GM21515 (cell line): ENCODE measurements around the gene ZYX.
"Not testable (repeated sequence)": the region's sequence is repeated elsewhere in the genome, so short reads cannot be mapped to it uniquely, and the experiment has no call there.

ENCODE experiments used
- ATAC-seq: cut with Tn5 transposase; IDR thresholded peaks from one replicate; pipeline ENCODE4 v1.9.1; 2021; ENCODE audit not compliant: unreplicated experiment

ZYX gene

DNA sequence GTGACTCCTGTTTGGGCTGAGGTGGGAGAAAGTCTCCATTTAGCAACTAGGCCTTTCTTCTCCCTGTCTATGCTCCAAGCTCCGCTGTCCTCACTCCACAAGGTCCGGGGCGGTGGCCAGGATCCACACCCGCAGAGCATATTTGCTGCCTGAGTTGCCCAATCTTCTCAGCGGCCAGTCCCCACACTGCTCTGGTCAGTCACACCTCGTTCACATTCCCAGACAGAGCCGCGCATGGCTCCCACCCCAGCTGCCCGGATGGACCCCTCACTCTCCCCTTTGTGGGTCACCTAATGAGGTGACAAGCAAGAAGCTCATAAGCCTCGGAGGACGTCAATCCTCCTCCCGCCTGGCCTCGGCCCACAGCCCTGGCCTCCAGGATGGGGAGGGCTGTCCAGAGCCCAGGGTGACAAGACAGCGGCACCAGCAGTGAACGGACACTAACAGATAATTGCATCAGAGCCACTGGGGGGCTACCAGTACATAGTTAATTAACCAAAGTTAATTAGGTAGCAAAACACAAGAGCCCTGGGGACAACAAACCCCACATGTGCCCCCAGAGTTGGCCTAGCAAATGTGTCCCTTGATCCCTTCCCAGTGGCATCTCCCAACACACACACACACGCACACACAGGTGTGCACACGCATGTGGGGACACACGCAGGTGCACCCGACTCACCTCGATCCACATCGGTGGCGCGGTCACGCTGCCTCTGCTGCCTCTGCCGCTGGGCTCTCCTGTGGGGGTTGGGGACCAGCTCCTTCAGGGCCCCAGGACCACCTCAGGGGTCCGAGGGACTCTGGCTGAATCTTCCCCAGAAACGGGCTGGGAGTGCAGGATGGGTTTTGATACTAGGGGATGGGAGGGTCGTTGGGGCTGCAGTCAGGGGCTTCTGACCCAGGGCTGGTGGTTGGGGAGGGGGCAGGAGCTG, 15.7 kb downstream of the ZYX start:
- no peak for ATAC-seq

DNA sequence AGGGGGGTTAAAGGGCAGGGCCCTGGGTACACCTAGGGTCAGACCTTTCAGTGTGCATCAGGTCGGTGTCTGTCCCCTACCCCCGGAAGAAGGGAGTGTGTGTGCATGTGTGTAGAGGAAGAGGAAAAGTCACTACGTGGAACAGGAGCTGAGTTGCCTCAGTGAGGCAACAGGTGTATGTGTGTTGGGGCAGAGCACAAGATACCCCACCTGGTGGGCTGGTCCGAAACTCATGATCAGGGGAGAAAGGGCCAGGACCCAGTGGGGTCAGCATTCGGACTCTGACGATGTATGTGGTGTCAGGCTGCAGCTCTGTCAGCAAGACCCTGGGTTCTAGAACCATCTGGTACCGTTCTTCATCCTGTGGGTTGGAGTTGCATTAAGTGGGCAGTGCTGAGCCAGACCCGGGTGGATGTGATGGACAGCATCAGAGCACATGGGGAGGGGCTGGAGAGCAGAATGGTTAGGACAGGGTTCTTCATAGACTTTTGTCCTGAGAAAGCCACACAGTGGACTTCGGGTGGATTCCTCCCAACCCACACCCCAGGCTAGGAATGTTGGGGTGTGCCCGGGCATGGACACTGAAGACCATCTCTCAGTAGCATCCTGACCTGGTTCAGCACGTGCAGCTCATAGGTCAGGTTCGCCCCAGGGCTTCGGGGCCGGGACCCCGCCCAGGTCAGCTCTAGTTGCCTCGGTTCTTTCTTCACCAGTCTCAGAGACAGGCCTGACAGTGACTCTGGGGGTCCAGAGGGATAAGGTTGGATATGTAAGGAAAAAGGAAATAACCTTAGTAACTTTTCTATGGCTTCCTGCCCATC, 16.8 kb downstream of the ZYX start:
- no peak for ATAC-seq

DNA sequence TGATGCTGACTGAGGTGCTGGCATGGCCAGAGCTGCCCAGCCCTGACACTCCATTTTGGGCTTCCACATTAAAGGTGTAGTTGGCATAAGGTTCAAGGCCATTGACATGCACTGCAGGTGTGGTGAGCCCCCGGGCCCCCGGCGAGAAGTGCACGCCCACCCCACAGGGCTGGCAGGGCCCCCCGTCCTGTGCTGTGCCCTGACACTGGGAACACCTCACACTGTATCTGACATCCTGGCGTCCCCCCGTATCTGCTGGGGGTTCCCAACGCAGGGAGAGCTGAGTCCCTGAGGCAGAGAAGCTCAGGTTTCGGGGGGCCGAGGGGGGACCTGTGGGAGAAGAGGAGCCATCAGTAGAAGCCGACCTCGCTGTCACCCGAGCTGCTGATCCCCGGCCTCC, 17.5 kb downstream of the ZYX start:
- ATAC-seq, result no peak

DNA sequence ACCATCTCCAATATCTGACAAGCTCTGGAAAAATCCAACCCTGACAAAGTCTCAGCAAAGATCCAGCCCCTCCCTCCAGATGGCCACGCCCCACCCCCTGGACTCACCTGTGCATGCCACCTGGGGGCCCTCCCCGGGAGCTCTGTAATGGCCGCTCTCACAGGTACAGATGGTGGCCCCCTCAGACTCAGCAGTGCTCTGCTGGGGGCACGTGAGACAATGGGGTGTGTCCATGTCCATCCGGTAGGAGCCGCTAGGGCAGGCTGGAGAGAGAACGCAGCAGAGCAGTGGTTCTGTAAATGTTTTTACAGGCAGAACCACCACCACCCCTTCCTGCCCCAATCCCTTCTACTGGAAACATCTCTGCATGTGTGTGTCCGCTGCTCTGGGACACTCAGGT, 18.0 kb downstream of the ZYX start:
- ATAC-seq, result no peak

DNA sequence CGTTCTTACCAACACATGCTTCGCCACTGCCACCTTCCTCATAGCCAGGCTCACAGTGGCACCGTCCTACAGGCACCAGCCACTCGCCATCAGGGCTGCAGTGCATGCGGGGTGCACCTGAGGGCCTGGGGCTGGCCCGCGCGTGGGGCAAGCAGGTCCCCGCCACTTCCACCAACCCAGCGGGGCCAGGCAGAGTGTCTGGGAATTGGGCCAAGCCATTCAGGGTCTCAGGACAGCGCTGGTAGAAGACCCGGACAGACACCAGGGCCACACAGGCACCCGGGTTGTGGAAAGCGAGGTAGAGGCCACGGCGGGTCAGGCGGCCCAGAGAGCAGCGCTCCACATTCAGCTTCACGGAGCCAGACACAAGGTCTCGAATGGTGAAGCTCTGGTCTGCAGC, 18.5 kb downstream of the ZYX start:
- ATAC-seq, result no peak

DNA sequence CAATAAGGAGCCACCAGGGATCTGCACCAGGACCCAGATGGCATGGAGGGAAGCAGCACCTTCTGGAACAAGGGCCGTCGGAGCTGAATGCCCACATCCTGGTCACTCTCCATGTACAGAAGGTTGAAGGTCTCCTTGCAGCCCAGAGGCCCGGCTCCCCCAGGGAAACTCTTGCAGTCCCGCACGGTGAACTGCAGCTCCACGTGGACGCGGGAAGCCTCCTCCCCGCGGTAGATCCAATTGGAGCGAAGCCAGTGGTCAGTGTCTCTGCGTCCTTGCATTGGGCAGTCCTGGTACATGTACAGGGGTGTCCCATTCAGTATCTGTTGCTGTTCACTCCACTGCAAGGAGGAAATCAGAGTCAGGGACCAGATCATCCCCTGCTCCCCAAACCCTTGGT, 20.1 kb downstream of the ZYX start:
- no peak for ATAC-seq

DNA sequence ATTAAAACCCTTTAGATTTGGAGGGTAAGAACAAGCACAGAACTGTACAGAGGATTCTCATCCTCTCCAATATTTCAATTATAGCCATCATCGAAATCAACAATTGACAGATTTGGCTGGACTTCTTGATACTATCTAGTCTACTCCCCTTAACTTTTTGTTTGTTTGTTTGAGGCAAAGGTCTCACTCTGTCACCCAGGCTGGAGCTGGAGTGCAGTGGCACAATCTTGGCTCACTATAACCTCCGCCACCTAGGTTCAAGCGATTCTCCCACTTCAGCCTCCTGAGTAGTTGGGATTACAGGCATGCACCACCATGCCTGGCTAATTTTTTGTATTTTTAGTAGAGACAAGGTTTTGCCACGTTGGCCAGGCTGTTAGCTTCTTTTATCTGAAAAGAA, 21.1 kb downstream of the ZYX start:
- not testable (repeated sequence) for ATAC-seq

DNA sequence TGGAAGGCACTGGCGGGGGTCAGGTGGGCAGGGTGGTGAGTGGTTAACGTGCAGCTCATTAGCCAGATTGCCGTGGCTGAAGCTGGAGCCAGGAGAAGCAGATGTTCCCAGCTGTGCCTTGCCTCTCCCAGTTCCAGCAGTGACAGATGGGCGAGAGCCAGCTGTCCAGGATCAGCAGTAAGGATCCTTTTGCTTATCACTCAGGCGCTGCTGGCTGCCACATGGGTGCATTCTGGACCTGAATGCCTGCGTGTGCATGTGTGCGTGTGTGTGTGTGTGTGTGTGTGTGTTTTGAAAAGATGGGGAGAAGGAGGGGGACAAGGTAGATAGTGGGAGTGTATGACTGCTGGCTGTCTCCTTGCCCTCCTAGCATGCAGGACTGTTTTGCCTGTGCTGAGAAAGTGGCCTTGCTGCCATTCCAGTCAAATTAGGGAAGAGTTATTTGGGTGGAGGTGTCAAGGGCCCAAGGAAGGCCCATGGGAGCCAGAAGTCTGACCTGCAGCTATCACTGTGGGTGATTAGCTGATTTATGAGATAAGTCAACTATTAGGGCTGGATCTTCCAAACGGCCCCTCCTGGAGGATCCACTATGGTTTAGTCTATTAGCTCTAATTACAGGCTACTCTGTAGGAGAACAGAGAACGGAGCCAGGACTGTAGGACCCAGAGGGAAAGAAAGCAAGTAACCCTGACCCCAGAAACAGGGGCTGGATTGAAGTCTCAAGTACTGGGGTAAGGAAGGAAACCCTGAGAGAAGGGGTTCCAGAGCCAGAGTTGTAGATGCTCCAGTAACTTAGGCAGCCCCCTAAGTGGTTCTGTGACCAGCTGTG, 24.2 kb downstream of the ZYX start:
- no peak for ATAC-seq

DNA sequence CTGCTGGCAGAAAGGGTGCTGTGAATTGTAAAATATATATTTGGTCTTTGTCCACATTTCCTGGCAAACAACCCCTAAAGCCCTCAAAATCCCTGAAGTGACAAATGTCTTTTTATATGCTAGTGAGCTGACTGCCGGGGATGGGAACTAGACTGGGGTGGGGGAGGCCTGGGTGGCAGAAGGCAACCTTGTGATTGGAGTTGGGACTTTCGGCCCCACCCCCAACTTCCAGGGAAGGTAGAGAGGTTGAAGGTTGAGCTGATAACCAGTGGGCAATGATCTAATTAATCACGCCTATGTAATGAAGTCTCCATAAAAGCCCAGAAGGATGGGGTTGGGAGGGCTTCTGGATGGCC, 24.8 kb downstream of the ZYX start:
- ATAC-seq, result no peak

DNA sequence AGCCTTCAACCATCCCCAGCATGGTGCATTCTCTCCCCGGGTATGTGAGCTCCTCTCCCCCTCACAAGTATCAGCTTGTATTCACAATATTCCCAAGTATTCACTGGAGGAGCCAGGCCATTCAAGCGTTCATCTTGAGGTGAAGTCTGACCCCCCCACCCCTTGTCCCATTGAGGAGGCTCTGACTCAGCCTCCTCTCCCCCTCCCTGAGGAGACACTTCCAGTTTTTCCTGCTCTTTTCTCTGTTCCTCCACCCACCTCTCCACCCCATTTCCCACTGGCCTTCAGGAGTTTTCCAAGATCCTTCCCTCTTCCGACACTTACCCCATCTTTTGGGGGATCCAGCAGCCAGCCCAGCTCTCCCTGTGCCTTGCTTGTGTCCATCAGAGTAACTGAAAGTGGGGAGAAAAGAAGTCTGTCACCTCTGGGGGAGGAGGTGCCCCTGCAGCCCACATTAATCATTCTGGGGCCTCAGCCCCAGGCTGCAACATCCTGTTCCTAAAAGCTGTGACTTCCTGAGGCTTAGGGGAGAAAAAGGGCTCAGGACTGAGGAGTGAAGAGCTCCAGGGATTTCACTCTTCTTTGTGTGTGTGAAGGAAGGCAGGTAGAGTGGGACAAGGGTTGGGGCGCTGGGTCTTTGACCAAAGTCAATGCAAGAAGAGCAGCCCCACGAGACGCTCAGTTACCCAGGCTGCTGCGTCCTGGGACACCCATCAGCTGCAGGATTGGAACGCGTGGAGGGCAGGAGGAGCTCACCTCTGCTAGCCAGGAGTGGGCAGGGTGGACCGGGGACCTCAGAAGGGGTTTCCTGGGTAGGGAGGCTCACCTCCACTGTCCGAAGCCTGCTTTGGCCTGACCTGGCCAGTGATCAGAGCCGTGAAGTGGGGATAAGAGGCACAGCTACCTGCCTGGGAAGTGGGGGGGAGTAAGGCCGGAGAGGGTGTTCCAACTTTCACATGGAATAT, 26.4 kb downstream of the ZYX start:
- no peak for ATAC-seq

DNA sequence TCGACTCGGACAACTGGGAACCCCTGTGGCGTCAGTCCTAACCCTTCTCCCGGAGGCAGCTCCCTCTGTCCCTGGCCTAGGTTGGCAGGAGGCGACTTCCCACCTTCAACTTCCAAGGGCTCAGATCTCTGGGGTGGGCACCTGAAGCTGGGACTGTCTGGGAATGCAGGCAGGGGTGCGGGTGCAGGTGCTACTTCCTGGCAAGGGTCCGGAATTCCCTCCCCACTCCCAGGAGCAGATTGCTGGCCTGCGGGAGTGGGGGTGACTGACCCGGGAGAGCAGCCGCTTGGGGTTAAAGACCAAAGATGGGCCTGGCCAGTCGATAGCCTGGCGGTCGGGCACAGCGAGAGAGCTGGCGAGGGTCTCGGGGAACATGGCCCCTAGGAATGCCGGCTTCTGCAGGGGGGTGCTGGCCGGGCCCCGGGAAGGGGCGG, 27.1 kb downstream of the ZYX start:
- no peak for ATAC-seq

DNA sequence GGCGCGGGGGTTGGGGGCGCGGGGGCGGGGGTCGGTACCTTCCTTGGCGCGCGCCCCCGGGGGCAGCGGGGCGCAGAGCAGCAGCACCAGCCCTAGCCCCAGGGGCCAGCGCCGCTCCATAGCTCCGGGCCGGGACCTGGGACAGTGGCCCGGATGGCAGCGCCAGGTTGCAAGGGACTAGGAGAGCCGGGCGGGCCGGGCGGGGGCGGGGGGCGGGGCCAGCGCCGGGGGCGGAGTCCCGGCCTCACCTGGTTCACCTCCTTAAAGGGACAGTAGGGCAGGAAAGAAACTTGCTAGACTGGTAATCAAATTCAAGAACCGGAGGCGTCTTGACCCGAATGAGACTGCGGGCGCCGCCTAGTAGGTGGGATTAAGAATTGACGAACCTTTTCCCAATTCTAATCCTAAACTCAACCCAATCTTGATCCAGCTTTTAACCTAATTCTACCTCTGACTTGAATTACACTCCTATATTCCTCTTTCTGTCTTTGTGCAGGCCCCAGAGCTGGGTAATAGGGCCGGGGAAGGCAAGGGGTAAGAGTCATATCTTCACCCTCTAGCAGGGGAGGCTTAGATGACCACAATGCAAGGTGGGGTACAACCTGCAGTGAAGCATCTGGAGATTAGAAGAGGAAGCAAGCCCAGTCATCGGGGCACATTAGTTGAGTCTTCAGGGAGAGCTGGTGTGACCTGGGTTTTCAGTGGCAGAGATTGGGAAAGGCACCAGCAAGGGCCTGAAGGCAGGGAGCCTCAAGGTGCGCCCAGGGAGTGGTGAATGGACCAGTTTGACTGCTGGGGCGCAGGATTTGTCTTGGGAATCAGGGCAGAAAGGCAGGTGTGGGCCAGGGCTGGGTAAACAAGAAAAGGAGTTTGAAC, 27.8 kb downstream of the ZYX start, which contains the start of gene EPHA1:
EPHA1 (minus strand) TSS at position 171 of the 876 bp plus-strand sequence; CDS start at position 120, 51 bp downstream.
- no peak for ATAC-seq

DNA sequence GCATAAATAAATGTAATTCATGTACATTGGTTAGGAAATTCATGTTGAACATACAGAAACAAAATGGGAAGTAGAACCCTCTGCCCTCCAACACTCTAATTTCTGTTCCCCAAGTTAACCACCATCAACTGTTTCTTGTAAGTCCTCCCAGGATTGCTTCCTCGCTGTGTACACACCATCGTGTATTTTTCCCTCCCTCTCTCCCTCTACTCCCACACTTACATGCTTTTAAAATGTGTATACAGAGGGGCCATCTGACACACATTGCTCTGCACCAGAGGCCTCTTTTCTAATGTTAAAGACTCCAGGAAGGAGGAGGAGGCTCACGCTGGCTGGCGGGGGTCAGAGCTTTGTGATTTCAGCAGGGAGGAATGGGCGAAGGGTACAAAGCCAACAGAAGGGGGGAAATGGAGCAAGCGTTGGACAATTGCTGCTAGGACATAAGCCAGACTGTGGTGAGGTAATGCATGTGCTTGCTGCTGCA, 29.4 kb downstream of the ZYX start:
- no peak for ATAC-seq

DNA sequence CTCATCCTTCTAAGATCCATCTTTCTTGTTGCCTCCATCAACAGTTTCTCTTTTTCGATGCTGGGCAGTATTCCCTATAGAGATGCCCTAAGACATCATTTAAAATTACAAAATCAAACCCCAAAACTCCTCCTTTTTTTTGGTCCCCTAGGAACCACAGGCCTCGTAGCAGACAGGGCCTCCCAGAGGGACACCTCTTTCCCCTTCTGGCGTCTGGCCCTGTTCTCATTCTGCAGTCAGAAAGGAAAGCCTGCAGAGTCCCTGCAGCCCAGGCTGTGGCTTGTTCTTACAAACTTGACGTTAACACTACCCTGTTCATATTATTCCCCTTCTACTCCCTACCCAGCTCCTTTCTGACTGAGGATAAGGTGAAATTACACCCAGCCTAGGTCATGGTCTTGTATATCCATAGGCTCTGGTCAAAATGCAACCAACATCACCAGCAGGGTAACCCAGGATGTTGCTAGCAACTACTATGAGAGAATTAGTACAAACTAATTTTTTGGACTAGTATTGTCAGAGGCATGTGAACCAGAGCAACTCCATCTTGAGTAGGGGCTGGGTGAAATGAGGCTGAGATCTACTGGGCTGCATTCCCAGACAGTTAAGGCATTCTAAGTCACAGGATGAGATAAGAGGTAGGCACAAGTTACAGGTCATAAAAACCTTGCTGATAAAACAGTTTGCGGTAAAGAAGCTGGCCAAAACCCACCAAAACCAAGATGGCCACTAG, 31.0 kb downstream of the ZYX start:
- ATAC-seq, result no peak

DNA sequence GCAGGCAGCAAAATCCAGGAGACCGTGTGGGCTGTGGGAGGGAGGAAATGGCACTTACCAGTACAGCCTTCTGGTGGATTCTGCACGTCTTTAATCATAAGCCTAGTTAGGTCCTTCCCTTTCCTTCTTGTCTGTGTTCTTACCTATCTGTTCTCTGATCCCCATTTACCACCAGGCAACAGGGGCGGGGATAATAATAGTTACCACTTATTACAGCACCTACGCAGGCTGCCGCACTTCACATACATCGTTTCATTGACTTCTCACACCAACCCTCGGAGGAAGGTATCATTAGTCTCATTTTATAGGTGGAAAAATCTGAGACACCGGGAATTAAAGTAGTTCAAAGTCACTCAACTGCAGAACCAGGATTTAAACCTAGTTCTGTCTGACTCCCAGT, 32.0 kb downstream of the ZYX start:
- no peak for ATAC-seq

DNA sequence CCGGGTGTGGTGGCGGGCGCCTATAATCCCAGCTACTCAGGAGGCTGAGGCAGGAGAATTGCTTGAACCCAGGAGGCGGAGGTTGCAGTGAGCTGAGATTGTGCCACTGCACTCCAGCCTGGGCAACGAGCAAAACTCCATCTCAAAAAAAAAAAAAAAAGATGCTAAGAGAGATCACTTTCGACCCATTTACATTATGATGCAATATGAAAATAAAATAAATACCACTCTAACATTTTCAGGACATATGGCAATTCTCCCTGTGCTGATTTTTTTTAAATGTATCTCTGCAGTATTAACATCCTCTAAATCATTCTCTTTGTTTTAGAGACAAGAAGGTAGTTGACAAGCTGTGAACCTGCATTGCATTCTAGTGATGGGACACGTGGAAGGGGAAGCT, 34.1 kb downstream of the ZYX start:
- ATAC-seq, result not testable (repeated sequence)

DNA sequence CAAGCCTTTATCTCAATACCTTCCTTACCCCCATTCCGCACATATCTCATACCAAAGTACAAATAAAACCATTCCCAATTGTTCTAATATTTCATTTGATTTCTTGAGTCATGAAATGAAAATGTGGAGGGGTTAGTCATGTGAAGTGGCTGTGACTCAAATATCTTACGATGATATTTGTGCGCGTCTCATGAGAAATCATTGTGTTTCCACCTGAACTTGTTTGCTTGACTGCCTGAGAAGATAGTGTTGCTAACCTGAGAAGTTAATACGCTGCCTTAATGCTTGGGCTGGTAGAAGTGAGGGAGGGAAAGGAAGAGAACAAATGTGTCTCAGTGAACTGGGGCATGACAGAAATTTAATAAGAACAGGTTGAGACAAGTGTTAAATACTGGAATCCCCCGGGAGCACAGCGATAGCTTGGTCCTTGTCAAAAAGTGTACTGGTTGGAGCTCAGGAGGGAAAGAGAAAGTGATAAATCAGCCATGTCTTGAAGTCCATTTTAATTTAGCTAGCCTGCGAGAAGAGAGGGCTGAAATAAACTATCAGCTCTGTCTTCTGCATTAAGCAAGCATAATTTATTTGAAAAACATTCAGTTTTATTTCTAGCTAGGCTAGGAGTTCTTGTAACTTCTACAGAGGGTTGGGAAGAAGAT, 34.7 kb downstream of the ZYX start:
- no peak for ATAC-seq
